HG03139 (cell line): Measurements from ENCODE around the gene NOL7.

ENCODE experiments used
- ATAC-seq: cut with Tn5 transposase; IDR thresholded peaks from one replicate; pipeline ENCODE4 v1.9.1; 2021; ENCODE audit not compliant: unreplicated experiment

Gene NOL7

GRCh38 chr6:13593720-13594119 is 21.4 kb upstream of the NOL7 start:
- ATAC-seq: no peak

- ATAC-seq: no peak
Observed at GRCh38 chr6:13597073-13597472, 18.1 kb upstream of the NOL7 start.

- ATAC-seq: no peak
Observed at GRCh38 chr6:13600036-13600435, 15.1 kb upstream of the NOL7 start.

- no peak for ATAC-seq
Observed at GRCh38 chr6:13604135-13604534, 11.0 kb upstream of the NOL7 start.

- ATAC-seq: no peak
Observed at GRCh38 chr6:13604546-13605416, 10.4 kb upstream of the NOL7 start.

- ATAC-seq: no peak
Observed at GRCh38 chr6:13605634-13606033, 9.5 kb upstream of the NOL7 start.

- ATAC-seq: no peak
Observed at GRCh38 chr6:13611715-13612114, 3.4 kb upstream of the NOL7 start.

GRCh38 chr6:13613029-13613594 is 2.0 kb upstream of the NOL7 start:
- no peak for ATAC-seq

GRCh38 chr6:13614126-13614925 is 809 bp upstream of the NOL7 start:
- peak; percentile 12 for ATAC-seq

- no peak for ATAC-seq
Observed at GRCh38 chr6:13615792-13616120, 621 bp downstream of the NOL7 start.

GRCh38 chr6:13617066-13617465 is 1.9 kb downstream of the NOL7 start:
- ATAC-seq: no peak

- no peak for ATAC-seq
Observed at GRCh38 chr6:13624871-13625288, 9.7 kb downstream of the NOL7 start.

GRCh38 chr6:13629459-13630116 is 14.5 kb downstream of the NOL7 start:
- ATAC-seq: no peak

GRCh38 chr6:13630499-13630898 is 15.4 kb downstream of the NOL7 start:
- ATAC-seq: no peak

- ATAC-seq: no peak
Observed at GRCh38 chr6:13633343-13633742, 18.2 kb downstream of the NOL7 start.

GRCh38 chr6:13635948-13636658 is 21.0 kb downstream of the NOL7 start:
- no peak for ATAC-seq

- ATAC-seq: no peak
Observed at GRCh38 chr6:13638014-13638413, 22.9 kb downstream of the NOL7 start.

- ATAC-seq: no peak
Observed at GRCh38 chr6:13638626-13639025, 23.5 kb downstream of the NOL7 start.

GRCh38 chr6:13641315-13641714 is 26.2 kb downstream of the NOL7 start:
- no peak for ATAC-seq

GRCh38 chr6:13643125-13643524 is 28.0 kb downstream of the NOL7 start:
- ATAC-seq: no peak

GRCh38 chr6:13648850-13649249 is 33.7 kb downstream of the NOL7 start:
- ATAC-seq: no peak
